Measurements from ENCODE around the gene RPL21.

RPL21 gene

GRCh38 chr13:27257648-27258253 is 6.4 kb downstream of the RPL21 start:
- TF ChIP-seq, protein P1, sequence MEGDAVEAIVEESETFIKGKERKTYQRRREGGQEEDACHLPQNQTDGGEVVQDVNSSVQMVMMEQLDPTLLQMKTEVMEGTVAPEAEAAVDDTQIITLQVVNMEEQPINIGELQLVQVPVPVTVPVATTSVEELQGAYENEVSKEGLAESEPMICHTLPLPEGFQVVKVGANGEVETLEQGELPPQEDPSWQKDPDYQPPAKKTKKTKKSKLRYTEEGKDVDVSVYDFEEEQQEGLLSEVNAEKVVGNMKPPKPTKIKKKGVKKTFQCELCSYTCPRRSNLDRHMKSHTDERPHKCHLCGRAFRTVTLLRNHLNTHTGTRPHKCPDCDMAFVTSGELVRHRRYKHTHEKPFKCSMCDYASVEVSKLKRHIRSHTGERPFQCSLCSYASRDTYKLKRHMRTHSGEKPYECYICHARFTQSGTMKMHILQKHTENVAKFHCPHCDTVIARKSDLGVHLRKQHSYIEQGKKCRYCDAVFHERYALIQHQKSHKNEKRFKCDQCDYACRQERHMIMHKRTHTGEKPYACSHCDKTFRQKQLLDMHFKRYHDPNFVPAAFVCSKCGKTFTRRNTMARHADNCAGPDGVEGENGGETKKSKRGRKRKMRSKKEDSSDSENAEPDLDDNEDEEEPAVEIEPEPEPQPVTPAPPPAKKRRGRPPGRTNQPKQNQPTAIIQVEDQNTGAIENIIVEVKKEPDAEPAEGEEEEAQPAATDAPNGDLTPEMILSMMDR (IDR thresholded peaks at IDR 0.05; ENCODE audit: control insufficient read depth, extremely low read depth, insufficient read depth): no peak
- no peak for DNase-seq (ENCODE audit: low read depth)
- no peak overlapping the region for H3K4me3 ChIP-seq (ENCODE audit: low read depth, low read length)

- DNase-seq (ENCODE audit: low read depth): no peak
- TF ChIP-seq, protein P1 (IDR thresholded peaks at IDR 0.05; ENCODE audit: control insufficient read depth, extremely low read depth, insufficient read depth): no peak
Measured at GRCh38 chr13:27258637-27259386, 7.5 kb downstream of the RPL21 start.

DNA sequence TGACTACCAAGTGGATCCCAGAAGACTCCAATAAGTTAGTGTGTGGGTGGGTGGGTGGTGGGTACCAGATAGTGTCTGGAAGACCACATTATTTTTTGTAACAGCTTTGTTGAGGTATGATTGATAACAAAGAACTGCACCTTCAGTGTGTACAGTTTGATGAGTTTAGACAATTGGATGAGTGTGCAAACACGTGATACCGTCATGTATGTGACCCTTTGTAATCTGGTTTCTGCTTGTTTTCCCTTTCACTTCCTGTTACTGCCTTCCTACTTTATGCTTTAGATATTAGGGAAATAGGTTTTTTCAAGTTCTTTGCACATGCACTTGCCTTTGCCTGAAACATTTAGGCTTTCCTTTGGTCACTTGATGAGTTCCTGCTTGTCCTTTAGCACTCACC is 8.5 kb downstream of the RPL21 start:
- TF ChIP-seq, protein P1 (IDR thresholded peaks at IDR 0.05; ENCODE audit: control insufficient read depth, extremely low read depth, insufficient read depth): no peak
- DNase-seq (ENCODE audit: low read depth): no peak
- no peak overlapping the region for H3K4me3 ChIP-seq (ENCODE audit: low read depth, low read length)

More at GRCh38 chr13:27258637-27259386, 7.5 kb downstream of the RPL21 start:
- H3K4me3 ChIP-seq (ENCODE audit: low read depth, low read length): no peak overlapping the region

DNA sequence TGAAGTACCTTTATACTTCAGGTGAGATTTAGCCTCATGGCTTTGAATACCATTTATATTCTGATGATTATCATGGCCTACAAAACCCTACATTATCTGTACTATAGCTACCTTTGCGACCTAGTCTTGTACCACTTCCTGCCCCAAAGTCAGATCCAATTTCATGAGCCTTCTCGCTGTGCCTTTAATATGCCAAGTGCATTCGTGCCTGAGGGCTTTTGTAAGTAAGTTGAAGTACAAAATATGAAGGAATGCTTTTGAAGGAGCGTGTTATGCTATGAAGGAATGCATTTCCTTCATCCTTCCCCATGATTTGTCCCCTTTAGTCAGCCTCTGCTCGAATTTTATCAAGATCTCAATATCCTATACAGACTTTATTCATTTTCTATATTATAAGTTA is 10.0 kb downstream of the RPL21 start:
- H3K4me3 ChIP-seq (ENCODE audit: low read depth, low read length): no peak overlapping the region
- TF ChIP-seq, protein P1 (IDR thresholded peaks at IDR 0.05; ENCODE audit: control insufficient read depth, extremely low read depth, insufficient read depth): no peak
- no peak for DNase-seq (ENCODE audit: low read depth)

- no peak overlapping the region for H3K4me3 ChIP-seq (ENCODE audit: low read depth, low read length)
- no peak for DNase-seq (ENCODE audit: low read depth)
- TF ChIP-seq, protein P1 (IDR thresholded peaks at IDR 0.05; ENCODE audit: control insufficient read depth, extremely low read depth, insufficient read depth): no peak
Measured at GRCh38 chr13:27263438-27263837, 12.1 kb downstream of the RPL21 start.

DNA sequence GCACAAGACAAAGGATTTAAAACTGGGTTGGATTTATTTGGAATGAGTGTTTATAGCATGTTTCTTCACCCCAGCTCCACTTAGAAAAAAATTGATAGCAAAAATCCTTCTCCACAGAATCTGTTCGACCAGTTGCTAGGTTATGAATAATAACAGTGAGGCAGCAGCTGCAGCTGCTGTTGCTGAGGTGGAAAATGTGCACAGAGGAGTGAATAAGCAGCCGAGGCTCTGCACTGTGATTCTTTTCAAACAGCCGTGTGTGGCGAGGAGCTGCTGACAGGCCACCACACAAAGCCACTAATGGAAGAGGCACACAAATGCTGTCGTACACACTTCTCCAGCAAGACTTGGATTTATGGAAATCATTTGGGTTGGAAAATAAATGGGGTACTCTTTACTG is 12.8 kb downstream of the RPL21 start:
- no peak for DNase-seq (ENCODE audit: low read depth)
- TF ChIP-seq, protein P1 (IDR thresholded peaks at IDR 0.05; ENCODE audit: control insufficient read depth, extremely low read depth, insufficient read depth): no peak
- no peak overlapping the region for H3K4me3 ChIP-seq (ENCODE audit: low read depth, low read length)
